Gastrocnemius medialis (tissue), 4 donors: Measurements from ENCODE around the gene DGKZ. TPM values are rescaled to one million over a fixed set of nuclear protein-coding genes. Genes with fewer than 3 reads are reported as not detected.
"Not testable (repeated sequence)": the region's sequence is repeated elsewhere in the genome, so short reads cannot be mapped to it uniquely, and the experiment has no call there.

Experiments
- ATAC-seq, 2 donors: fragments of 150-250 bp; one replicate each; pipeline ENCODE4 v1.9.1; 2016
- DNase-seq, 2 donors: peaks; one replicate each; pipeline ENCODE4 v3.0.0-alpha.2; 2019
- H3K27ac ChIP-seq, 4 donors: fragments of 200-600 bp; sonication (generic); 1 replicate in 1 of 4; 2 replicates in 3 of 4; pipeline ENCODE4 v1.5.1; 2016 to 2018; ENCODE audit warnings: mild to moderate bottlenecking in 2 of 4, moderate library complexity in 1 of 4
- H3K27me3 ChIP-seq, 3 donors: fragments of 200-600 bp; sonication (generic) in 2 of 3; 1 replicate in 1 of 3; 2 replicates in 2 of 3; pipeline versions ENCODE4 v1.5.1 to v1.6.0; 2016 to 2019; ENCODE audit warnings: mild to moderate bottlenecking in 1 of 3, moderate library complexity in 1 of 3
- H3K36me3 ChIP-seq, 2 donors: fragments of 200-600 bp; sonication (generic) in 1 of 2; one replicate each; pipeline ENCODE4 v1.5.1; 2017 to 2018
- H3K4me1 ChIP-seq, 2 donors: fragments of 200-600 bp; sonication (generic) in 1 of 2; one replicate each; pipeline ENCODE4 v1.5.1; 2016 to 2017; ENCODE audit warnings: mild to moderate bottlenecking in 2 of 2
- H3K4me3 ChIP-seq, 4 donors: fragments of 200-600 bp; sonication (generic) in 3 of 4; 1 replicate in 1 of 4; 2 replicates in 3 of 4; pipeline ENCODE4 v1.5.1; 2016 to 2019; ENCODE audit warnings: mild to moderate bottlenecking in 2 of 4
- H3K9me3 ChIP-seq, 3 donors: fragments of 200-600 bp; sonication (generic) in 2 of 3; 1 replicate in 1 of 3; 2 replicates in 2 of 3; pipeline ENCODE4 v1.5.1; 2016 to 2019
- CTCF ChIP-seq, 5 experiments: fragments of 450-650 bp in 3 of 5; fragments of 200-600 bp in 2 of 5; sonication (generic) in 2 of 5; IDR thresholded peaks in 4 of 5; conservative IDR thresholded peaks in 1 of 5; 1 replicate in 4 of 5; 2 replicates in 1 of 5; pipeline ENCODE4 v1.5.1; 2016 to 2019; ENCODE audit warnings: antibody characterized with exemption in 5 of 5, mild to moderate bottlenecking in 3 of 5, moderate library complexity in 3 of 5
- POLR2A ChIP-seq, 2 donors: fragments of 450-650 bp; IDR thresholded peaks; one replicate each; pipeline ENCODE4 v1.6.1; 2017; ENCODE audit warnings: antibody characterized with exemption in 2 of 2, mild to moderate bottlenecking in 2 of 2, moderate library complexity in 2 of 2
- in situ Hi-C, 4 donors: fragments of 200-750 bp; cut with MboI; loops; one replicate each; pipeline versions ENCODE4 v1.15.0 to v1.8.0; 2017; ENCODE audit warnings: low sequenced_read_pairs in 4 of 4
- intact Hi-C: fragments of 100-400 bp; cut with DNase I; formaldehyde crosslinking; loops from one replicate; pipeline ENCODE4 v1.15.1; 2023; ENCODE audit warnings: low total_unique reads
- total RNA-seq, 4 donors: library from RNA; depleted of rRNA; stranded (reverse); fragments of >200 nt; gene quantifications; one replicate each; pipeline versions ENCODE4 v1.1.0 to v1.2.3, GENCODE V29; 2016

DGKZ gene
- total RNA-seq, 4 donors from 2014 or later = 127 to 155 (median 131) TPM

GRCh38 chr11:46302866-46303265, 44.4 kb upstream of the DGKZ start:
- in situ Hi-C loops (loop anchor here in 1 of 4 donors (25.0 kb wide), 1 partner anchor 341 kb away; no protein-coding TSS in a partner anchor), intact Hi-C loops (loop anchor here (10.0 kb wide), 1 partner anchor 338 kb away; no protein-coding TSS in a partner anchor)
- Histone ChIP-seq H3K27me3 (no peaks in the 10 kb centered on the region), H3K36me3 (no peaks in the 10 kb centered on the region), H3K27ac (no peak overlapping the region), H3K9me3 (no peaks in the 10 kb centered on the region), H3K4me1 (no peaks in the 10 kb centered on the region), H3K4me3 (no peak overlapping the region)
- no peak for ATAC-seq
- TF ChIP-seq CTCF (IDR thresholded peaks at IDR 0.05 in 4 of 5, conservative IDR thresholded peaks at IDR 0.05 in 1 of 5) (no peak), POLR2A (IDR thresholded peaks at IDR 0.05) (no peak)
- no peak for DNase-seq

- H3K27ac ChIP-seq, DNase-seq, H3K4me3 ChIP-seq, H3K27me3 ChIP-seq, H3K36me3 ChIP-seq, ATAC-seq, H3K4me1 ChIP-seq, H3K9me3 ChIP-seq: not testable (repeated sequence)
- intact Hi-C loops = loop anchor here (10.0 kb wide), 1 partner anchor 339 kb away; no protein-coding TSS in a partner anchor
- in situ Hi-C loops = loop anchor here in 1 of 4 donors (25.0 kb wide), 1 partner anchor 342 kb away; no protein-coding TSS in a partner anchor
Observed at GRCh38 chr11:46304036-46304435, 43.2 kb upstream of the DGKZ start.

- no peaks in the 10 kb centered on the region for H3K4me1 ChIP-seq
- TF ChIP-seq CTCF (IDR thresholded peaks at IDR 0.05 in 4 of 5, conservative IDR thresholded peaks at IDR 0.05 in 1 of 5) (no peak), POLR2A (IDR thresholded peaks at IDR 0.05) (no peak)
- H3K27me3 ChIP-seq = no peaks in the 10 kb centered on the region
- H3K27ac ChIP-seq = no peak overlapping the region
- intact Hi-C loops = loop anchor here (10.0 kb wide), 1 partner anchor 340 kb away; no protein-coding TSS in a partner anchor
- DNase-seq (no peak), ATAC-seq (no peak)
- H3K4me3 ChIP-seq = no peak overlapping the region
- no peaks in the 10 kb centered on the region for H3K36me3 ChIP-seq
- no peaks in the 10 kb centered on the region for H3K9me3 ChIP-seq
- in situ Hi-C loops = loop anchor here in 1 of 4 donors (25.0 kb wide), 1 partner anchor 342 kb away; no protein-coding TSS in a partner anchor
Observed at GRCh38 chr11:46304605-46305179, 42.6 kb upstream of the DGKZ start.

- Histone ChIP-seq H3K36me3 (no peaks in the 10 kb centered on the region), H3K9me3 (no peaks in the 10 kb centered on the region), H3K27me3 (no peaks in the 10 kb centered on the region), H3K4me3 (no peak overlapping the region), H3K4me1 (no peaks in the 10 kb centered on the region), H3K27ac (no peak overlapping the region)
- no peak for ATAC-seq
- in situ Hi-C loops = loop anchor here in 1 of 4 donors (25.0 kb wide), 1 partner anchor 343 kb away; no protein-coding TSS in a partner anchor
- no peak for DNase-seq
- intact Hi-C loops = loop anchor here (10.0 kb wide), 1 partner anchor 340 kb away; no protein-coding TSS in a partner anchor
- no peak for TF ChIP-seq POLR2A (IDR thresholded peaks at IDR 0.05)
Observed at GRCh38 chr11:46305295-46305694, 42.0 kb upstream of the DGKZ start.

GRCh38 chr11:46306296-46306853, 40.9 kb upstream of the DGKZ start:
- H3K9me3 ChIP-seq = no peaks in the 10 kb centered on the region
- DNase-seq = no peak
- H3K4me1 ChIP-seq = no peaks in the 10 kb centered on the region
- H3K27ac ChIP-seq = no peak overlapping the region
- ATAC-seq = no peak
- intact Hi-C loops (loop anchor here (10.0 kb wide), 1 partner anchor 342 kb away; no protein-coding TSS in a partner anchor), in situ Hi-C loops (loop anchor here in 1 of 4 donors (25.0 kb wide), 1 partner anchor 344 kb away; no protein-coding TSS in a partner anchor)
- TF ChIP-seq CTCF (IDR thresholded peaks at IDR 0.05 in 4 of 5, conservative IDR thresholded peaks at IDR 0.05 in 1 of 5) (no peak), POLR2A (IDR thresholded peaks at IDR 0.05) (no peak)
- no peaks in the 10 kb centered on the region for H3K27me3 ChIP-seq
- H3K36me3 ChIP-seq = no peaks in the 10 kb centered on the region
- no peak overlapping the region for H3K4me3 ChIP-seq
